Measurements from ENCODE around the gene CRYGC.
"Not testable (repeated sequence)": the region's sequence is repeated elsewhere in the genome, so short reads cannot be mapped to it uniquely, and the experiment has no call there.

CRYGC gene

GRCh38 chr2:208101716-208102631 lies 27.7 kb downstream of the CRYGC start:
- no peak for DNase-seq (ENCODE audit: low read depth)
- TF ChIP-seq CTCF (conservative IDR thresholded peaks at IDR 0.05; ENCODE audit: low read depth, low read length), result peak; percentile 61
- H3K4me3 ChIP-seq (ENCODE audit: low read length), result no peak overlapping the region

- no peak overlapping the region for H3K4me3 ChIP-seq (ENCODE audit: low read length)
- no peak for DNase-seq (ENCODE audit: low read depth)
These were observed 29.8 kb downstream of the CRYGC start for GRCh38 chr2:208099682-208100470.

GRCh38 chr2:208098701-208099100 lies 30.9 kb downstream of the CRYGC start:
- DNase-seq (ENCODE audit: low read depth); H3K4me3 ChIP-seq (ENCODE audit: low read length): not testable (repeated sequence)

More at GRCh38 chr2:208099682-208100470, 29.8 kb downstream of the CRYGC start:
- TF ChIP-seq CTCF (conservative IDR thresholded peaks at IDR 0.05; ENCODE audit: low read depth, low read length), result no peak

- DNase-seq (ENCODE audit: low read depth), result no peak
- H3K4me3 ChIP-seq (ENCODE audit: low read length), result no peak overlapping the region
- no peak for TF ChIP-seq CTCF (conservative IDR thresholded peaks at IDR 0.05; ENCODE audit: low read depth, low read length)
These were observed 31.4 kb downstream of the CRYGC start for GRCh38 chr2:208098267-208098666.

GRCh38 chr2:208097801-208098200 lies 31.8 kb downstream of the CRYGC start:
- H3K4me3 ChIP-seq (ENCODE audit: low read length), result no peak overlapping the region
- no peak for DNase-seq (ENCODE audit: low read depth)
- no peak for TF ChIP-seq CTCF (conservative IDR thresholded peaks at IDR 0.05; ENCODE audit: low read depth, low read length)

- H3K4me3 ChIP-seq (ENCODE audit: low read length), result no peak overlapping the region
- no peak for DNase-seq (ENCODE audit: low read depth)
- no peak for TF ChIP-seq CTCF (conservative IDR thresholded peaks at IDR 0.05; ENCODE audit: low read depth, low read length)
These were observed 32.3 kb downstream of the CRYGC start for GRCh38 chr2:208097313-208097712.

- DNase-seq (ENCODE audit: low read depth), result no peak
- no peak for TF ChIP-seq CTCF (conservative IDR thresholded peaks at IDR 0.05; ENCODE audit: low read depth, low read length)
- H3K4me3 ChIP-seq (ENCODE audit: low read length), result no peak overlapping the region
These were observed 33.5 kb downstream of the CRYGC start for GRCh38 chr2:208096080-208096479.

All from retinal pigment epithelial cell (primary cell).